ENCODE measurements around the gene PARD6A.

The PARD6A gene

DNA sequence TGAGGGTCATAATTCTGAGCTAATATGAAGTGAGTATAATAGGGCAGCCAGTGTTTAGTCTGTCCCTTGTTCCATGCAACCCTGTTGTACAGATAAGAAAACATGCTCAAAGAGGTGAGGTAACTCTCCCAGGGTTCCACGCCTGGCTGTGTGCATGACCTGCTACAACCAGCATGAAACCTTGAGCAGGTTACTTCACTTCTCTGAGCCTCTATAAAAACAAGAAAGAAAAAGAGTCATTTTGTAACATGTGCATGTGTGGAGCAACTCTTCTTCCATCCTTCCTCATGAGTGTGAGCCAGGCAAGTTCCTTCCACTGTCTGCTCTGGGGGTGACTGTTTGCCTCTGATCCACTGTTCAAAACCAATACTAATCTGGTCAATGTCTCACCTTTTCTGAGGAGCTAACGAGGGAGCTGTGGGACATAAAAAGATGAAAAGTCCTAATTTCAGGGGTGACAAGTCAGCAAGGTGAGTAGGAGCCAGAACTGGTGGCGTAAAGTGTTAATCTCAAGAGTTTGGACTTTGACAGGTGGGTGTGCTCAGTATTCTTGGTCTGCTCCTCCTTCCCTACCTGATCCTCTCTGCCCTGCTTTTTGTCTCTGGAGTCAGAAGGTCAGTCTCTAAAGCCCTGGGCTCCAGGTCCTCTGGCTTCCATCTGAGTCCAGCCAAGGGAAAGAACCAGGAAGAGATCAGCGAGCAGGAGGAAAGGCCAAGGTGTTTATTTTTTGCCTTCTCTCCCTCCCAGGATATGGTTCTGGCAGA lies 36.8 kb downstream of the PARD6A start:
- DNase-seq, result no peak

DNA sequence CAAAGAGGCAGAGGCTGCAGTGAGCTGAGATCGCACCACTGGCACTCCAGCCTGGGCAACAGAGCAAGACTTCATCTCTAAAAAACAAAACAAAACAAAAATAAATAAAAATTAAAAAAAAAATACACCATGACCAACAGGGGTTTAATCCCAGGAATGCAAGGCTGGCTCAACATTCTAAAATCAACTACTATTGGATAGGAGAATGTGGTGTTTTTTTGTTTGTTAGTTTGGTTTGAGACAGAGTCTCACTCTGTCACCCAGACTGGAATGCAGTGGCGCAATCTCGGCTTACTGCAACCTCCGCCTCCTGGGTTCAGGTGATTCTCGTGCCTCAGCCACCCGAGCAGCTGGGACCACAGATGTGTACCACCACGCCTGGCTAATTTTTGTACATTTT lies 38.5 kb downstream of the PARD6A start:
- DNase-seq, result no peak

DNA sequence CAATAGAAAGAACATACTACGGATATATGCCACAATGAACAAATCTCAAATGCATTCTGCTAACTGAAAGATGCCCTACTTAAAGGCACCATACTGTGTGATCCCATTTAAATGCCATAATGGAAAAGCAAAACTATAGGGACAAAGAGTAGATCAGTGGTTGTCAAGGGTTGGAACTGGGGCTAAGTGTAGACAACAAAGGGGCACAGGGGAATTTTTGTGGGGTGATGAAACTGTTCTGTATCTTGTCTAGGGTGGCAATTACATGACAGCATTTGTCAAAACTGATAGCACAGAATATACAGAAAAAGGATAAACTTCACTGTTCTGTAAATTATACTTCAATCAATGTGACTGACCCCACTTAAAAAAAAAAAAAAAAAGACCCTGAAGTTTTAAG lies 40.7 kb downstream of the PARD6A start:
- DNase-seq, result no peak

- no peak for DNase-seq
Observed at GRCh38 chr16:67702130-67702529, 41.4 kb downstream of the PARD6A start.

- DNase-seq, result peak; percentile 6
Observed at GRCh38 chr16:67703626-67704025, 42.9 kb downstream of the PARD6A start.

DNA sequence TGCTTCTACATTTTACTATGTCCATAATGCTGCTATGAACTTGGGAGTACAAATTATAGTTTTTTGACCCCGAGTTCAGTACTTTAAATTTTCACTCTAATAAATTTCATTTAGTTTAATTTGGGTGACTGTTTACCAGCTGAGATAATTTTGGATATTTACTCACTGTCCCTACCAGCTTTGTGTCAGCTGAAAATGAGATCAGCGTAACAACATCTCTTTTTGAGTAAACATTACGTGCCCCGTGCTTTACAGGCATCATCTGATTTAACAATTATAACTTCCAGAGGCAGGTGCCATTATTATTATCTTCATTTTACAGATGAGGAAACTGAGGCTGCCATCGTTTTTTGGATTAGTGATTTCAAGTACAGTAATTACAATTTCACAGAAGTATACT lies 43.4 kb downstream of the PARD6A start:
- no peak for DNase-seq

- no peak for DNase-seq
Observed at GRCh38 chr16:67707210-67707609, 46.5 kb downstream of the PARD6A start.

DNA sequence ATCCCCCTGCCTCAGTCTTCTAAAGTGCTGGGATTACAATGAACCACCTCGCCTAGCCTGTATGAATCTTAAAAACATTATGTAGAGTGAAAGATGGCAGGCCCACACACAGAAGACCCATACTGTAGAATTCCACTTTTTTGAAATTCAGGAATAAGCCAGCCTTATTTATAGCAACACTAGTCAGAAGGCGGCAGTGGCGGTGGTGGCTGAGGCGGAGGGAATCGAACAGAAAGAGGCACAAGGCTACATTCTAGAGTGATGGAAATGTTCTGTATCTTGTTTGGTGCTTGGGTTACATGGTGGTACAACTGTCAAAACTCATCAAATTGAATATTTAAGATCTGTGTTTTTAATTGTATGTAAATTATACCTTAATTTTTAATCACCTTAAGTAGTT lies 47.0 kb downstream of the PARD6A start:
- no peak for DNase-seq

DNA sequence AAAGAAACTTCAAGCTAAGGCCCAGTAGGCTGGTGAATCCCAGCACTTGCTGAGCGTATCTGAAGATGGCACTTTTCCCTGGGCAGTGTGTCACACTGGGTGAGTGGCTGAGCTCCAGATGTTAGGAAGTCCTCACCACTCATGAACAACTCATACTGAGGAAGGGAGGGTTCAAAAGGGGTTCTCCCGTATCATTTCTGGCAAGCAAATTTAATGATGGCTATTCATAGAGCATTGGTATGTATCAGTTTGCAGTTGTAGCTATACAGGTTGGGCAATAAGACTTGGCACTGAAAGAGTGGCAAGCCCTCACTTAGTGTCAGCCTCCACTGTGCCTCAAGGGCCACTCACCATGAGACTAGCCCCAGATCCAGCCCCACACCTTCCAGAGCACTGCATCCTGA lies 47.6 kb downstream of the PARD6A start:
- no peak for DNase-seq

GRCh38 chr16:67709050-67709449 lies 48.3 kb downstream of the PARD6A start:
- no peak for DNase-seq

- DNase-seq, result no peak
Observed at GRCh38 chr16:67710607-67711006, 49.8 kb downstream of the PARD6A start.
